ENCODE measurements around the gene GGCX.

GGCX gene

DNA sequence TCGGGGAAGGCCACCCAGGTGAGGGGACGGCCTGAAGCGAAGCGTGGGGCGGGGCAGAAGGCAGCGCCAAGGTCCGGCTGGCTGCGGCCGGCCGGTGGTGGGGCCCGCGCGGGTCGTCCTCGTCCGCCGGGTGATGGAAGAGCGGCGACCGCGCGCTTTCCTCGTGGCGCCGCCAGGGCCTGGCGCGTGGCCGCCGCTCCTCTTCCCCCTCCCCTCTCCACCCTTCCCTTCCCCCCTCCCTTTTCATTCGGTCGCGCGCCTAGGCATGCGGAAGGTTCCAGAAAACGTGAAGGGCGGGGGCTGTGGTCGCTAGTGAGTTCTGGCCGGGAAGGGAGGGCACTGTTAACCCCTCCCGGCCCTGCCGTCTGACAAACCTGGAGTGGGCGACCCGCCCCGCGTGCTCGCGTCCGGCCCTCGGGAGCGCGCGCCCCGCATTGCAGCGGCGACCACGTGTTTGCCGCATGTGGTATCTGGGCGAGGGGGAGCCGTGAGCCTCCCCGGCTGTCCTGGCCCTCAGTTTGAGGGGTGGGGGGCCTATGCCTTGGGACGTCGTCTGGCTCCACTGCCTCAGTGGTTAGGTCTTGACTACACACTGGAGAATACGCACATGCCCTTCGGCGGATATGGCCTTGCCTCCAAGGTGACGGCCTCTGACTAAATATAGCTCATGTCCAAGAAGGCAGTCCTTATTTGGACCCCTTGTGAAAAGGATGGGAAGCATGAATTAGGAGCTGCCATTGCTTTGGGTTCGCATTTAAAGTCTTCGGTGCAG is 21.7 kb downstream of the GGCX start:
- DNase-seq, result peak; percentile 77

DNA sequence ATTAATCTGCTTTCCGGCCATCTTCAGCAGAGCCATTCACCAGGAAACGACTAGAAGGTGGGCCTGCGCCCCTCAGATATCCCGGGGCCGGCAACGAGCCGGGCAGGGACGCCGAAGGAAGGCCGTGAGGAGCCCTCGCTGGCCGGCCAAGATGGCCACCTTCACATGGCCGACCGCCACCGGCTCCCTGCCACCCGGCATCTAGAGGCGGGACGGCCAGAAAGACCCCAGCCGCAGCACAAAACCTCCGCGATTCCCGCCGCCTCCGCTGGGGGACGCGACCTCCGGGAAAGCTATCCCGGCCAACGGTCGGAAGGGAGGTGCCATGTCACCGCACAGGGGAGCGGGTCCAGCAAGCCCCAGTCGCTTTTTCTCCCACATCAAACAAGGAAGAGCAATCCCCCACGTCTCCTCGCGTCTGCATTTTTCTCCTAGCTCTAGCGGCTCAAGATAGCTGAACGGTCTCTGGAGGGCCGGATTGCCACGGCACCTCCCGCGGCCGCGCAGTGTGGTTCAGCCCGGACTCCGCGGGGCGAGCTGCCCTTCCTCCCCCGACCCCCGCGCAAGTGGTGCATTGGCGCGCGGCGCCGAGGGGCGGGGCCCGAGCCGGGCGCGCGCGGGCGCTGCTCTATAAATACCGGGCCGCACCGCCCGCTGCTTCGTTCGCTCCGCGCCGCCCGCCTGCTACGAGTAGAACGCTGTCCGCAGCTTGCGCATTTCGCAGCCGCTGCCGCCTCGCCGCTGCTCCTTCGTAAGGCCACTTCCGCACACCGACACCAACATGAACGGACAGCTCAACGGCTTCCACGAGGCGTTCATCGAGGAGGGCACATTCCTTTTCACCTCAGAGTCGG is 22.6 kb downstream of the GGCX start, which contains the start of gene MAT2A:
Gene MAT2A (plus strand): TSS at position 662 of the 854 bp plus-strand sequence. CDS start 120 bp downstream, at position 782.
- peak; percentile 92 for DNase-seq

DNA sequence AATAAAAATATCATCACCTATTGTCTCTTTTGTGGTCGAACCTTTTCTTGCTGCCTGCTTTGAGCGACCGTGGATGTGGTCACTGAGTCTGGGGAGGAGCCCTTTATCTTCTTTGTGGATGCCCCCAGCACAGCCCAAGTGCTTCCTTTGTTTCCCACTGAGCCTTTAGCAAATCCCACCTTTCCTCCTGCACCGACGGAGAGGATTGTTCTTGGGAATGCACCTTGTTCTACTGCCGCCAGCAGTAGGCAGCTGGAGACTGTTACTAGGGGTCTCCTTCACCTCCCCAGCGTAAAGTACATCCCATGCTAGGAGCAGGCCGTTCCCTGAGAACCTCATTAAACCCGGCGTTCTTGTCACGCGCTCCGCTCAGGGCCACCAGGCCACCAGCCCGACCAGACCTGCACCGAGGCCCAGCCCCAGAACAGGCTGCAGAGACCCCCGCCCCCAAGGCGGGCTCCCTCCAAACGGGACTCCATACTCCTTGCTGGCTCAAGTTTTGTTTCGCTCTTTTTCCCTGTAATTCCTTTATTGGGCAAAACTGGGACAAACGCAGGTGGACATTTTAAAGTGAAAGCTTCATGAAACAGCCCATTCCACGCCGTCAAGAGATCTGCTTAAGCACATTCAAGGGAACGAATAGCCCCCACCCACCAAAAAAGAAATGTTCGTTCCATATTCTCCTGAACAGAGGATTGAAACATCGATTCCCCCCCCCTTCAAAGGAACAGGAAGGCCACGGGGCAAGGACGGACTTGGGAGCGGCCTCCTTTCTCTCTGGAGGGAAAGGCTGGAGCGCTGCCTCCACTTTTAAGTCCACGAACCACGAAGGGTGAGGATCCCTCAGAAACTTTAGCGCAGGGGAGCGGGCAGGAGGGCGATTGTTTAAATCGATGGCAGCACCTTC is 23.4 kb downstream of the GGCX start:
- no peak for DNase-seq

DNA sequence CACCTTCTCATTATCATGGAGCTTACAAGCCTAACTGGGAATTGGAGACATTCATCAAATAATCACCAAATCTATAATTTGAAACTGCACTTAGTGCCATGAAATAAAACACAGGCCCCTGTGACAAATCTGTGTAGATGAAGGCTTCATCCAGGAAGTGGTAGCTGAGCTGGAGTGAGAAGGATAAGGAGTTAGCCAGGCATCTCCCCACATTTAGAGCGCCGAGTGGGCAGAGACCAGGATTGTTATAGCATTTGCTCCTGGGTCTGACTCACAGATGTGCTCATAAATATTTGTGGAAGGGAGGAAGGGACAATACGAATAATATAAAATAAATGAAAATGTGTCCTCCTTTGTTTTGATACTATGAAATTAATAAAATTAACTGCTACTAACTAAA is 24.8 kb downstream of the GGCX start:
- no peak for DNase-seq

DNA sequence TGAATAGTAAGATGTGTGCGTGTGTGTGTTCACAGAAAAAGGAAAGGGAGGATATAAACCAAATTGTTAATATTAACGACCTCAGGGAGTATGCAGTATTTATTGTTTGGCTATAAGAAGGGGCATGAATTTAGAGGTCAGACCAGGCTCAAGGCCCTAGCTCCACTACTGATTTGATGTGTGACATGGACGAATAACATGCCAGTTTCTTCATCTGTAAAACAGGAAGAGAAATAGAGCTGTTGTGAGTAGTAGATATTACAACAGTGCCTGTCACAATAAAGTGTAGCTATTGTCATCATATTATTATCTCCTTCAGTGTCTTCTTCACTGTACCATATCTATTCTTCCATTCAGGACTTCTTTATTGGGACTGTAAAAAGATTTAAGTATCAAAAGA is 26.4 kb downstream of the GGCX start:
- DNase-seq, result no peak

DNA sequence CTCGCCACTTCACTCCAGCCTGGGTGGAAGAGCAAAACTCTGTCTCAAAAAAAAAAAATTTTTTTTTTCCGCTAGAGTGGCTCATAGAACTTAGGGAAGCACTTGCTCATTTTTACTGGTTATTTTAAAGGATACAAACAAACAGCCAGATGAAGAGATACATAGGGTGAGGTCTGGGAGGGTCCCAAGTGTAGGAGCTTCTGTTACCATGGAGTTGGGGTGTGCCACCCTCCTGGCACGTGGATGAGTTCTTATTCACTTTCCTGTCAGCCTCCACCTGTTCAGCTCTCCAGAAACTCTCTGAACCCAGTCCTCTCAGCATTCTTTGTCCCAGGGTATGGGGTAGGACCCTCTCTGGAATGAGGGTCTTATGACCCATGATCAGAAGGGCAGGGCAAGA is 27.2 kb downstream of the GGCX start:
- DNase-seq, result no peak

DNA sequence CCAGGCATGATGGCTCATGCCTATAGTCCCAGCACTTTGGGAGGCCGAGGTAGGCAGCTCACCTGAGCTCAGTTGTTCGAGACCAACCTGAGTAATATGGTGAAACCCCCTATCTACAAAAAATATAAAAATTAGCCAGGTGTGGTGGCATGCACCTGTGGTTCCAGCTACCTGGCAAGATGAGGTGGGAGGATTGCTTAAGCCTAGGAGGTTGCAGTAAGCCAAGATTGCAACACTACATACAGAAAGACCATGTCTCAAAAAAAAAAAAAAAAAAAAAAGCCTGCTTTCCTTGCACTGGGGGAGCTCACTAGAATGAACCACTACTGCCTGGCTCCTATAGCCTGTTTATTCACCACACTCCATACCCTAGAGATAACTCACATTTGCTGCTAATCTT is 29.7 kb downstream of the GGCX start:
- DNase-seq, result no peak

DNA sequence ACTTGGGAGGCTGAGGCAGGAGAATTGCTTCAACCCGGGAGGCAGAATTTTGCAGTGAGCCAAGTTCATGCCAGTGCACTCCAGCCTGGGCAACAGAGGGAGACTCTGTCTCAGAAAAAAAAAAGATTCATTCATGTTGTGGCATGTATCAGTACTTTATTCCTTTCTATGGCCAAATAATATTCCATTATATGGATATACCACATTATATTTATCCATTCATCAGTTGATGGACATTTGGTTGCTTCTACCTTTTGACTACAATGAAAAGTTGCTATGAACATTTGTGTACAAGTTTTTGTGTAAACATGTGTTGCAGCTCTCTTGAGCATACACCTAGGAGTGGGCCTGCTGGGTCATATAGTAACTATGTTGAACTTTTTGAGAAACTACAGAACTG is 31.5 kb downstream of the GGCX start:
- DNase-seq, result no peak

DNA sequence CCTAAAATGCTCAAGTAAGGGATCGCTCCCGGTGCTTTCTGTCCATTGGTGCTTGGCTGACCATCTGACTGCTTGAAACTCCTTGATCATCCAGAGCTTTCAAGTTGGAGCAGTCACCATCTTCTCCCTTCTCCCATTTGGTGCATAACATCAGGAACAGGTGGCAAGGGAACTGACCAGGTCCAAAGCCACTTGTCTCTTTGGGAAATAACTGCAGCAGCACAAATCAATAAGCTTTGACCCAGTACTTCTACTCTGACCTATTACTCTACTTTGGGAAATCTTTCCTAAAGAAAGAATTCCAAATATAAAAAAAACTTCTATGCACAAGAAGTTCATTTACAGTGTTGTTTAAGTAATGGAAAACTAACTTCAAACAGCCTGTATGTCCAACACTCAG is 32.9 kb downstream of the GGCX start:
- no peak for DNase-seq

DNA sequence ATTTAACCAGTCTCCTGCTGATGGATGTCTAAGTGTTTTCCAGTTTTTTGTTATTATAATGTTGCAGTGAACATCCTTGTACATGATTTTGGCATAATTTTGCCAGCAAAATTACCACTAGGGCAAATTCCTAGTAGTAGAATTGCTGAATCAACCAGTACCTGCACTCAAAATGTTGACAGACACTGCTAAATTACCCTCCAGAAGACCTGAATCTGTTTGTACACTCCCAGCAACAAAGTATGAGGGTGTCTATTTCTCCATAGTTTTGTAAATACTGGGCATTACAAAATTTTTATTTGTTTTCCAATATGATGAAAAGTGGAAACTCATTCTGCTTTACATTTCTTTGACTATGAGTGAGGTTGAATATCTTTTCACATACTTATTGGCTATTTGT is 33.5 kb downstream of the GGCX start:
- DNase-seq, result no peak

DNA sequence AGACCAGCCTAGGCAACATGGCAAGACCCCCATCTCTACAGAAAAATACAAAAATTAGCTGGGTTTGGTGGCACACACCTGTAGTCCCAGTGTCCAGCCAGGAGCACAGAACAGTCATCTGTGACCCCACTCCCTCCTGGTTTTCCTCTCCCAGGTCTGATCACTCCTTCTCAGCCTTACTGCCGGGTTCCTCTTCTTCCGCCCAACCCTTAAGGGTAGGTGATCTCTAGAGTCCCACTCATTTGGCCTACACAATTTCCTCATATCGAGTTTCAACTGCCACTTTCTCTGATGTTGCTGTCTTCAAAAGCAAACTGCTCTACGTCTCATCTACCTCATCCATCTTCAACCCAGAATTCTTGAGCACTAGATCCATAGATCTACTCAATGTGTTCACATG is 35.7 kb downstream of the GGCX start:
- DNase-seq, result no peak

DNA sequence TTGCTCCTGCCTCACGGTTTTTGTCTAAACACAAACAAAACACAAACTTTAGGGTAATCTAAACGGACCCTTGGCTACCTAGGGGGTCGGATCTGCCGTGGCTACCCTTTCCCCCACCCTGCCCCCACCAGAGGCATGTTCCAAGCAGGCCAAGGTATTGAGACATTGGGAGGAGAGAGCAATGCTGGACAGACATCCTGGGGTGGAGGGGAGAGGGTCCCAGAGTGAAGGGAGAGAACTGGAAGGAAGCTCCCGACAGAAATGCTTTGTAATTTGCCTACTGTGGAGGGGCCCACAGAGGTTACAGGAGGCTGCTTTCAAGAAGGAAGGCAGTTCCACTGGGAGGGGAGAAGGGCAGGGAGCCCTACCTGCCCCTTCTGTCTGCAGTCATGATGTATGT is 36.3 kb downstream of the GGCX start:
- no peak for DNase-seq

DNA sequence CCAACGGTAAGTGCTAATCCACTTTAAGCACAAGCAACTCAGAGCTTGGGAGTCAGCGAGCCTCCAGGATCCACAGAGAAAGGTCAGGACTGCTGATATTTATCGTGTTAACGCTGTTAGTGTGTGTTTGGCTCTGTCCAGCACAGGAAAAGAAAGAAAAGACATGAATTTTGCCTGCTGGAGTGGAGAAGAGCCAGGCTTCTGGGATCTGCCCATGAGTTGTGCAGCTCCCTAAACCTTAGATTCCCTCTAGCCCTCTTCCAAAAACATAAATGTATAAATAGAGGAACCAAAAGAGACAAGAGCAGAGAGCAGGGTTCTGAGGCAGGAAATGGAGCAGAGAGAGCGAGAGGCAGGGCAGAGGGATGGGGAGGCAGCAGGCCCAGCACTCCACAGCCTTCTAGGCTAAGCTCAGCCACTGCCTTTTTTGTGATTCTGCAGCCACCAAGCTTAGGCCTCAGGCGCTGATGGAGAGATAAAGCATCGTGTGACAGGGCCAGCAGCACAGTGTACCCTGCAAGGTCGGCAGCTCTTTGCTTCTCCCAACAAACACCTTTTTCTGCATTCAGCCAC is 36.9 kb downstream of the GGCX start:
- no peak for DNase-seq

DNA sequence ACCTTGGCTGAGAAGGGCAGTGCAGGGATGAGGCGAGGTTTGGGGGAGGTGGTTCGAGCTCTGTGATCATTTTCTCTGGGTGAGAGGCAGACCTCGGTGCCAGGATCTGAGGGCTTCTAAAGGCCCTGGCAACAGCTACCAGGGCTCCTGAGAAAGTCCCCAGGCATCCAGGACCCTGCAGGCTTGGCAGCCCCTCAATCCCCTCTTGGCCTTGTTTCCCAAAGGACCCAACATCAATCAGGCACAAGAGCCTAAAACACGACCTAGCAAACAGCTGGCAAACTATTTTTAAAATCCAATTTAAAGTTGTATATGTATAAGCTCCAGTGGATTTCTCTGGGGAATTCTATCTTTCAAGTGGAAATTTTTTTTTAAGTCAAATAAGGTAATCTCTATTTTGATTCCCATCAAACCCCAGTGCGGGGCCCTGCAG is 37.4 kb downstream of the GGCX start:
- DNase-seq, result no peak

DNA sequence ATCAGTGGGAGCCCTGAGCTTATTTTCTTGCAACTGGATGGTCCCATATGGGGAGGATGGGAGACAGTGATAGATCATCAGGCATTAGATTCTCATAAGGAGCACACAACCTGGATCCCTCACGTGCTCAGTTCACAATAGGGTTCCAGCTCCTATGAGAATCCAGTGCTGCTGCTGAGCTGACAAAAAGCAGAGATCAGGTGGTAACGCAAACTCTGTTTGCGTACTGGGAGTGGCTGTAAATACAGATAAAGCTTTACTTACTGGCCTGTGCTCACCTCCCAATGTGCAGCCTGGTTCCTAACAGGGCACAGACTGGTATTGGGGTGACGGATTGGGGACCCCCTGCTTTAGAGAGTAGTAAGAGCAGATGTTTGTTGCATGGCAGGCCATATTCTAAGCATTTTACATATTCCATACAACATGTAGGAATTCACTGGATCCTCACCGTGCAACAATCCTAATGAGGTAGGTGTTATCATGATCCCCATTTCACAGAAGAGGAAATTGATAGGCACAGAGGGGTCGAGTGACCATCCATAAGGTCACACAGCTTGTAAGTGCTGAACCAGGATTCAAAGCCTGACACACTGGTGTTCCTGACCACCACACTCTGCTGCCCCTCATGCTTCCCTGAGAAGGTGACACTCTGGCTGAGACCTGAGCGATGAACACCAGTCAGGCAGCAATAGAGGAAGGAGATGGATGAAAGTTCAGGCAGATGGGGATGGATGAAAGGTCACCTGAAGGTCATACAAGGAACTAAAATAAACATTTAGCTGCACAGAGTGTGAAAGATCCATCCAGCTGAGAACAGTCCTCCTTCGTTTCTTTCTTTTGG is 38.0 kb downstream of the GGCX start:
- no peak for DNase-seq

DNA sequence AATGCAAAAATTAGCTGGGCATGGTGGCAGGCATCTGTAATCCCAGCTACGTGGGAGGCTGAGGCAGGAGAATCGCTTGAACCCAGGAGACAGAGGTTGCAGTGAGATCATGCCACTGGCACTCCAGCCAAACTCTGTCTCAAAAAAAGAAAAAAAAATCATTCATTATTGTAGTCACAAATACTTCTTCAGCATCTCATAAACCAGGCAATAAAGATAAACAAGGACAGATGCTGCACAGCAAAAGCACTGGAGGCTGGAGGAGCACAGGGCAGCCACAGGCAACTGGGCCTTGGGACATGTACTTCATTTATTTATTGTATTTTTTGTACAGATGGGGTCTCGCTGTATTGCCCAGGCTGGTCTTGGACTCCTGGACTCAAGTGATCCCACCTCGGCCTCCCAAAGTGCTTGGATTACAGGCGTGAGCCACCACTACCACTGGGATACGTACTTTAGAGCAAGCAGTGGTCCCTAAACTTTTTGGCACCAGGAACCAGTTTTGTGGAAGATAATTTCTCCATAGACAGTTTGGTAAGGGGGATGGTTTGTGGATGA is 39.1 kb downstream of the GGCX start:
- no peak for DNase-seq

DNA sequence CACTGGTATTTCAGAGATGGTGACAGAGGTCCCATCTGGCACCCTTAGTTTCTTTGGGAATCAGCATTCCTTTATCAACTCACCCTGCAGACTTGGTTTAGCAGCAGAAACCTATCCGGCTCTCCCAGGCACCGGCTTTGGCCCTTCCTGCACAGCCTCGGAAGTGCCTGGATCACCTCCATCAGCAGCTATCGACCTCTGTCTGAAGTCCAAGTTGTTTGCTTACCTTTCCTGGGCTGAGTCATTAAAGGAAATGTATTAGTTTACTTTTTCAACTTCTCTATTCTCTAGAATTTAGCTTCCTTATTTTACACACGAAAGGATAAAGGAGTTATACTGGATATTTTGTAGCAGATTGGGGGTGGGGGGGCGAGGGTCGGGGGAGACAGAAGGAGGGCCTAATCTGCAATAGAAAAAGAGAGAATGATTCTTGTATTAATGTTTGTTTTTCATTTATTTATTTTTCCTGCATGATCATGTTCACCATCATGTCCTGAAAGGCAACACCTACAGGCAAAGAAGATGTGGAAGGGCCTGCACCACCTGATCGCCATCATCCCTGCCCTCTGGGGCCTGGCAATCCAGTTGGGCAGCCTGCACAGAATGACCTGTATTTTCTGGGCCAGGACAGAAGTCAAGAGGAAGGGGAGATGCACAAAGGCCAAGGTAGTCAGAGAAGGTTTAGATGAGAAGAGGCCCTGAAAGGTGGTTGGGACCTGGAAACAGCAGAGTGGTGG is 44.5 kb downstream of the GGCX start:
- no peak for DNase-seq

DNA sequence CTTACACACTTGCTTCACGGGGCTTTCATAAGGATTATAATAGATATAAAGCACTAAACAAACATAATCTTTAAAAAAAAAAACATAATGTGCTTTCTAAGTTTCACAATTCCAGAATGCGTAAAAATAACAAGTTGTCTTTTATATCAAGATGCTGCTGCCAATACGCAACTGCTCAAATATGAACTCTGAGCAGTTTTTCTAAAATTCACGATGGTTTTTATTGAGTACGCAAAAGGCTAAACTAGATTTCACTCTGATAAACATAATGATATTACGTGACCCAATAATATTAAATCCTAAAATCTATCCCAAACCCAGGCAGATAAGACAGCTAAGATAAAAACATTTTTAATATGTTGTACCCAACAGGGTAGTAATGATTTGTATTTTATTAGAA is 47.0 kb downstream of the GGCX start:
- DNase-seq, result no peak

DNA sequence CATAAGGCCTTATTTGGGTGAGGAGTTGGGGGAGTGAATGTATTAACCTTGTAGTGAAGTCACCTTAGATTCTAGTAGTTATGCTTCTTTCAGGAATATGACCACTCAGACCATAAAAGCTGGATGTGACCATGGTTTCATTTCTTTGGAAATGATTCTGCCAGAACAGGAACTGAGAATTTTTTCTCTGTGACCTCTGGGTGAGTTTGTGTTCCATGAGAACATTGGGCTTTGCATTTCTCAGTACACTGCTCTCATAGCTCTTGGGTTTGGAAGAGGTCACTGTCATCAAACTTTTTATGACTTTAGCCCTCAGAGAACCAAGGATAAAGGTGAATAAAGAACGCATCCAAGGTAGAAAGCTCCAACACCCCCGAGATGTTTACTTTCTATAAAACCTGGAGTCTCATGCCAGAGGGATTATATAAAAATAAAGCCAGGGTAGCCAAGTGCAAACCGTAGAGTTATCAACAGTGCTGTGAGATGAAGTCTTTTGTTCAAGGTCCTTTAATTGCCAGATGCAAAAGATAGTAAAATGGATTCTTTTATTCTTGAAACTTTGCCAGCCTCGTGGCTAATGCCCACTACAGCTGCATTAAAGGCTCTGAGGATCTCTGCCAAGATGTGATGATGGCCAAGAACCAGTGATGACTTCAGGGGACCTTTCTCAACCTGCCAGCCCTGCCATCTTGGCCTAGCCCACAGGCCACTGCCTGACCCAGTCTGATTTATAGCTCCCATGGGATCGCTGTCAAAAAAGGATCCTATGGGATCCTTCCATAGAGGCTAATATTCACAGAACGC is 50.1 kb downstream of the GGCX start:
- no peak for DNase-seq

DNA sequence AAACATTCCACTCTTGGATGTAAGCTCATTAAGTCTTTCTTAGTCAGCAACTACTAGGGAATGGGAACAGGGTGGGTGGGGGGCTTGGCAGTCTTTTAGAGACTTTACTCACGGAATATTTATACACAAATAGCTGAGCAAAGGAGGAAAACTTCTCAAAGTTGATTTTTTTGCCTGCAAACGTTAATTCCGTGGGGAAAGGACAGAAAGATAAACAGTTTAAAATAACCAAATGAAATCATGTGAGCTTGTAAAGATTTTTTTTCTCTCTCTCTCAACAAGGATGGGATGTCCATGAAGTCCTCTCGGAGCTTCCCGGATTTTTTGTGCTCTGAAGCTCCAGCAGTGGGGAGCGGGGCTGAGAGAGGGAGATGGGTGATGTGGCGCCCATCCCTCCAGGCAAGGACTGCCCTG is 54.5 kb downstream of the GGCX start:
- DNase-seq, result no peak
